ENCODE measurements around the gene STIM2. TPM values are rescaled to one million over a fixed set of nuclear protein-coding genes. Genes with fewer than 3 reads are reported as not detected.

STIM2 gene
- total RNA-seq, 6 experiments from 2014 or later: 9.1 to 14.6 (median 9.6) TPM

GRCh38 chr4:26815706-26816105 is 44.9 kb upstream of the STIM2 start:
- no peaks in the 10 kb centered on the region for H3K27me3 ChIP-seq
- no peak overlapping the region for H3K4me3 ChIP-seq
- intact Hi-C loops (cut with DNase I): no loop called here
- TF ChIP-seq, protein P1, sequence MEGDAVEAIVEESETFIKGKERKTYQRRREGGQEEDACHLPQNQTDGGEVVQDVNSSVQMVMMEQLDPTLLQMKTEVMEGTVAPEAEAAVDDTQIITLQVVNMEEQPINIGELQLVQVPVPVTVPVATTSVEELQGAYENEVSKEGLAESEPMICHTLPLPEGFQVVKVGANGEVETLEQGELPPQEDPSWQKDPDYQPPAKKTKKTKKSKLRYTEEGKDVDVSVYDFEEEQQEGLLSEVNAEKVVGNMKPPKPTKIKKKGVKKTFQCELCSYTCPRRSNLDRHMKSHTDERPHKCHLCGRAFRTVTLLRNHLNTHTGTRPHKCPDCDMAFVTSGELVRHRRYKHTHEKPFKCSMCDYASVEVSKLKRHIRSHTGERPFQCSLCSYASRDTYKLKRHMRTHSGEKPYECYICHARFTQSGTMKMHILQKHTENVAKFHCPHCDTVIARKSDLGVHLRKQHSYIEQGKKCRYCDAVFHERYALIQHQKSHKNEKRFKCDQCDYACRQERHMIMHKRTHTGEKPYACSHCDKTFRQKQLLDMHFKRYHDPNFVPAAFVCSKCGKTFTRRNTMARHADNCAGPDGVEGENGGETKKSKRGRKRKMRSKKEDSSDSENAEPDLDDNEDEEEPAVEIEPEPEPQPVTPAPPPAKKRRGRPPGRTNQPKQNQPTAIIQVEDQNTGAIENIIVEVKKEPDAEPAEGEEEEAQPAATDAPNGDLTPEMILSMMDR (IDR thresholded peaks at IDR 0.05): no peak
- no peak for TF ChIP-seq POLR2A (IDR thresholded peaks at IDR 0.05)
- ATAC-seq (no peak), DNase-seq (no peak)
- no peaks in the 10 kb centered on the region for H3K4me1 ChIP-seq
- H3K9me3 ChIP-seq: no peaks in the 10 kb centered on the region
- H3K36me3 ChIP-seq: no peaks in the 10 kb centered on the region
- H3K27ac ChIP-seq: no peak overlapping the region
- WGBS (ENCODE audit: insufficient coverage, low coverage, low lambda C conversion rate, missing lambda C conversion rate): 82% methylated on average over 2 of the region's 5 CpGs

- Histone ChIP-seq H3K27ac (no peak overlapping the region), H3K27me3 (no peaks in the 10 kb centered on the region), H3K36me3 (no peaks in the 10 kb centered on the region), H3K9me3 (no peaks in the 10 kb centered on the region), H3K4me3 (no peak overlapping the region), H3K4me1 (peaks cover 0 to 12% (median 4%) of the 10 kb centered on the region in 4 donors)
- intact Hi-C loops (cut with DNase I): no loop called here
- no peak for ATAC-seq
- TF ChIP-seq, protein P1 (IDR thresholded peaks at IDR 0.05): no peak
- no peak for TF ChIP-seq POLR2A (IDR thresholded peaks at IDR 0.05)
- no peak for DNase-seq
- WGBS (ENCODE audit: insufficient coverage, low coverage, low lambda C conversion rate, missing lambda C conversion rate): 88% methylated on average over 2 of the region's 4 CpGs
Observed at GRCh38 chr4:26819026-26819425, 41.6 kb upstream of the STIM2 start.

DNA sequence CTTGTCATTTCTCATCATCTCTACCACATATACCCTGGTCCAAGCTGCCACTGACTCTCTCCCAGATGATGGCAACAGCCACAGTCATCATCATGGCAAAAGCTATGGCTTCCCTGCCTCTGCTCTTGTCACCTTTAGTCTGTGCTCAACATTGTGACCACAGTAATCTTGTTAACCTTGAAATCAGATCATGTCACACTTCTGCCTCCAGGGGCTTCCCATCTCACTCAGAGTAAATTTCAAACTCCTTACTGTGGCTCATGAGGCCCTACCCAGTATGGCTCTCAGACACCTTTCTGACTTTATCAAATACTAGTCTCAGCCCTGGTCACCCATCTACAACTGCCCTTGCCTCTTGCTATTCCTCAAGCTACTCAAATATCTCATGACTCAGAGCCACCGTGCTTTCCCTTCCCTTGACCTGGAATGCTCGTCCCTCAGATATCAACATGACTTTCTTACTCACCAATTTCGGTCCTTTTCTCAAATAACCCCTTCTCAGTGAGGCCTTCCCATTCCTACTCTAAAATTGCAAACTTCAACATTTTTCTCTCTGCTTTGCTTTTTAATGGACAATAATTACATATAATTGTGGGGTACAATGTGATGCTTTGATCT is 41.1 kb upstream of the STIM2 start:
- DNase-seq: no peak
- H3K9me3 ChIP-seq: no peaks in the 10 kb centered on the region
- no peak overlapping the region for H3K27ac ChIP-seq
- intact Hi-C loops (cut with DNase I): no loop called here
- peaks cover 0 to 12% (median 4%) of the 10 kb centered on the region in 4 donors for H3K4me1 ChIP-seq
- TF ChIP-seq POLR2A (IDR thresholded peaks at IDR 0.05): no peak
- TF ChIP-seq, protein P1 (IDR thresholded peaks at IDR 0.05): no peak
- no peaks in the 10 kb centered on the region for H3K36me3 ChIP-seq
- H3K27me3 ChIP-seq: no peaks in the 10 kb centered on the region
- no peak overlapping the region for H3K4me3 ChIP-seq
- WGBS (ENCODE audit: insufficient coverage, low coverage, low lambda C conversion rate, missing lambda C conversion rate): 76% methylated on average over 3 of the region's 3 CpGs
- no peak for ATAC-seq

GRCh38 chr4:26820346-26820745 is 40.3 kb upstream of the STIM2 start:
- 80% methylated on average over 1 of the region's 1 CpG for WGBS (ENCODE audit: insufficient coverage, low coverage, low lambda C conversion rate, missing lambda C conversion rate)
- TF ChIP-seq, protein P1 (IDR thresholded peaks at IDR 0.05): no peak
- TF ChIP-seq POLR2A (IDR thresholded peaks at IDR 0.05): no peak

More at GRCh38 chr4:26820346-26820745, 40.3 kb upstream of the STIM2 start:
- no peaks in the 10 kb centered on the region for H3K9me3 ChIP-seq
- H3K4me1 ChIP-seq: peaks cover 0 to 12% (median 4%) of the 10 kb centered on the region in 4 donors
- H3K36me3 ChIP-seq: no peaks in the 10 kb centered on the region
- H3K27me3 ChIP-seq: no peaks in the 10 kb centered on the region
- DNase-seq (no peak), ATAC-seq (no peak)
- intact Hi-C loops (cut with DNase I): no loop called here
- no peak overlapping the region for H3K4me3 ChIP-seq
- no peak overlapping the region for H3K27ac ChIP-seq

Data from right lobe of liver (tissue), 6 donors.